GM12801 (cell line): ENCODE data around the gene KCNJ15.

ENCODE experiments used
- TF ChIP-seq, protein P1 (sequence below): IDR thresholded peaks from one replicate; pipeline ENCODE4 v1.5.1; 2011; ENCODE audit warnings: control low read depth; ENCODE audit not compliant: insufficient read length; ENCODE audit errors: extremely low read depth

KCNJ15 gene

DNA sequence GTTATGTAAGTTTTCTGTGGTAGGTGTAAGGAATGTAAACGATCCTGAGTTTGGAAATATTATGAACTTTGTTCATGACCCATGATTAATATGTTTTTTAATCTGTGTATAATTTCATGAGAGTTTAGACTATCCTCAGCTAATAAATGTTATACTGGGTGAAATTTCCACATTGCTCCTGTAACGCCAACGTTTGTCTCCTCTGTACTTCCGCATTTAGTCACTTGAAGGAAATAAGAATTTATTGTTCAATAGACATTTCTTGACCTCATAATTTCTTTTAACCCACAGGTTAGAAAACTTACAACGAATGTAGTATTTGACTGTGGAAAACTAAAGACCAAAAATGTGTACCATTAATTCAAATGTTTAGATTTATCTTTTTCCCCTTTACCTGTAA is 876 bp downstream of the KCNJ15 start:
- TF ChIP-seq, protein P1, sequence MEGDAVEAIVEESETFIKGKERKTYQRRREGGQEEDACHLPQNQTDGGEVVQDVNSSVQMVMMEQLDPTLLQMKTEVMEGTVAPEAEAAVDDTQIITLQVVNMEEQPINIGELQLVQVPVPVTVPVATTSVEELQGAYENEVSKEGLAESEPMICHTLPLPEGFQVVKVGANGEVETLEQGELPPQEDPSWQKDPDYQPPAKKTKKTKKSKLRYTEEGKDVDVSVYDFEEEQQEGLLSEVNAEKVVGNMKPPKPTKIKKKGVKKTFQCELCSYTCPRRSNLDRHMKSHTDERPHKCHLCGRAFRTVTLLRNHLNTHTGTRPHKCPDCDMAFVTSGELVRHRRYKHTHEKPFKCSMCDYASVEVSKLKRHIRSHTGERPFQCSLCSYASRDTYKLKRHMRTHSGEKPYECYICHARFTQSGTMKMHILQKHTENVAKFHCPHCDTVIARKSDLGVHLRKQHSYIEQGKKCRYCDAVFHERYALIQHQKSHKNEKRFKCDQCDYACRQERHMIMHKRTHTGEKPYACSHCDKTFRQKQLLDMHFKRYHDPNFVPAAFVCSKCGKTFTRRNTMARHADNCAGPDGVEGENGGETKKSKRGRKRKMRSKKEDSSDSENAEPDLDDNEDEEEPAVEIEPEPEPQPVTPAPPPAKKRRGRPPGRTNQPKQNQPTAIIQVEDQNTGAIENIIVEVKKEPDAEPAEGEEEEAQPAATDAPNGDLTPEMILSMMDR, result no peak

DNA sequence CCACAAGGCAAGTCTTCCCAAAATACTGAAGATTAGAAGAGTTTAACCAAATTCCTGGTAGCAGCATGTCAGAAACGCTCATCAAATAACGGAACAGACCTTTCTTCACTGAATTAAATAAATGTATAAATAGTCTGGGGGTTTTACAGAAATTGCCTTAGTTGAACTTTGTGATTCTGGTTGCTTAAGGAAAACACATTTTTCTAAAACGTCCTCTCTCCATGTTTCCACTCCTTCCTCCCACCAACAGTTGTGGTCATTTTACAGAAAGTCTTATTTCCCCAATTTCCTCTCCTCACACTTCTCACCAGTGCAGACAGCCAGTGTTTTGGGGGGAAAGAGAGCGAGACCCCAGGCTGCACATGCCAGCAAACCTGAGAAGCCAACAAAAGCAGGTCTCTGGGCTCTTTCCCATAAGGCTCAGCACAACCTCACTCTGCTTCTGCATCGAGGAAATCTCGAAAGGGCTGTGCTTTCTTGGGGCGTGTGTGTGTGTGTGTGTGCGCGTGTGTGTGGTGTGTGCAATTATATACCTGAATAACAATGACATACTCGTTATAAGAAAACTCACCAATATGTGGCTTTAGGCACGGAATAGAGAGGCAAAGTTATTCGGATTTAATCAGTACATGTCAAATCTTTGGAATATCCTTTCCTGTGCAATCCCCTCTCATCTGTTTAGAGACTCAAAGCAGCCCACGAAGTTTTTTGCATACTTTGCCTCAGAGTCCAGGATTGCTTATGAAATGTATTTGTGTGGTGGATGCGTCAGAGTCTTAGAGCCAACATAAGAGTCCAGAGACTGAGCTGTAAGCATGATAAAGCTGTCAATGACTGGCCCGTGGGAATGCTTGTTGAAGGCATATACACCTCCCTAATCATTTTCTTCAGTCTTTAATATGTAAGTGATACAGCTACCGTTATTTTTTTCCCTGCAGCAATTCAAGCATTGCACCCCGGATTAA is 2.0 kb downstream of the KCNJ15 start:
- TF ChIP-seq, protein P1, result no peak

DNA sequence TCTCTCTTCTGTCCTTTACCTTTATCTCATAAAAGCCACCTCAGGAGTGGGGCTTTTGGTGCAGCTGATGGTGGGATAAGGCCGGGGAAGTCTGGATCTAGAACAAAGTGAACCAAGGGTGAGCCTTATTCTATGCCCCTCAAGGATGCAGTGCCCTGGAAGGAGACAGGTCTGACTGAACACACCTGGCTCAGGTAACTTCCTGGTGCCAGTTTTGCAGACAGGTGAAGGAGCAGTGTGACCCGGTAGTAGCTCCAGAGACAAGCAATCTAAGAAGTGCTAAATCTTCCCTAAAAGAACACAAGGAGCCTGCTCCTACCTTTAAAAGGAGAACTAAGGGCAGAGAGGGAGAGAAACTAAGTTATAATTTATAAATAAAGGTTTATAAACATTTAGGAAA is 2.9 kb downstream of the KCNJ15 start:
- TF ChIP-seq, protein P1, result no peak

DNA sequence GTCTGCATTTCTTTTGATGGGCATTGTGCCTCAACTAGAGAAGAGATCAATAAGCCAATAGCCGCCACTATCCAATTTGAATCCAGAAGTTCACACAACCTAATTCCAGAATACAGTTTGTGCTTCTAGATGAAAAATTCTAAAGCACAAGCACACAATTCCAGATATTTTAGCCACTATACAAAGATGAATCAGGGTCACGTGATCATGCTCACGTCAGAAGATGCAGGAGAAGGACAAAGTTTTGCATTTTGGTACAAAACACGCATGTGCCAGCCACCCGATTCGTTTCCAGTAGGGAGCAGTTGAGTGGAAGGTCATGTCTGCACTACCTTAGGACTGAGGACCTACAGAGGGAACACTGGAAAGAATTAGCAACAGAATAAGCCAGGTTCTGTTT is 3.6 kb downstream of the KCNJ15 start:
- TF ChIP-seq, protein P1, result no peak

DNA sequence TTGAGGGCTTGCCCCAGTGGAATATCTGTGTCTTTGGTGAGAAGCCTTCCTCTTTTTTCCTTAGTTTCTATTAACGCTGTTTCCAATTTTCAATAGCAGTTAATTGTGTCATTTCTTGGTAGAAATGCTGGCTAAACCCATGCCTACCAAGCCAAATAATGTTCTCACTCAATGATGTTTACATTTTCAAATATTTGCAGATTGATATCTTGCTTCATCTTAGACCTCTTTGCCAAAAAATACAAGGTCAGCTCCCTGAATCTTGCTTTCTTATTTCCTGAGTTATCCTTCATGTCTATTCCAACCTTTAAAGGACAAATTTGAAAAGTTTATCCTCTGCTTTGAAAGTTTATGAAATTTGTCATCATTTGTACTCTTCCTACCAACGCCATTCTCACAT is 5.1 kb downstream of the KCNJ15 start:
- TF ChIP-seq, protein P1, result no peak

DNA sequence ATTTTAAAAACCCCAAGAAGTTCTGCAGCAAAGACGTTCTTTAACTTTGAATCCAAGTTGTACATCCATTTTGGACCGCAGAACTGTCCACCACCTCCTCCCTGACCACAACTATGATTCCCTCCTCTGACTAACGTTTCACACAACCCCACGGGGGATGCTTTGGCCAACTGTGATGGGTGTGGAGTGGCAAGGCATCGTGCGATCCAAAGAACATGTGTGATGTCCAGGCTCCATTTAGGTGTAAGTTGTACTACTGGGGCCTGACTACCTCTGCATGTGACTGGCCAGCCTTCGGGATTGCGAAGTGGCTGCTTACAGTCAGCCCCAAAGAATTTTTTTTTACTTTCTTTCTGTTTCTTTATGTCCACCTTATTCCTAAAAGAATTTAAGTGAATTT is 6.7 kb downstream of the KCNJ15 start:
- TF ChIP-seq, protein P1, result no peak

DNA sequence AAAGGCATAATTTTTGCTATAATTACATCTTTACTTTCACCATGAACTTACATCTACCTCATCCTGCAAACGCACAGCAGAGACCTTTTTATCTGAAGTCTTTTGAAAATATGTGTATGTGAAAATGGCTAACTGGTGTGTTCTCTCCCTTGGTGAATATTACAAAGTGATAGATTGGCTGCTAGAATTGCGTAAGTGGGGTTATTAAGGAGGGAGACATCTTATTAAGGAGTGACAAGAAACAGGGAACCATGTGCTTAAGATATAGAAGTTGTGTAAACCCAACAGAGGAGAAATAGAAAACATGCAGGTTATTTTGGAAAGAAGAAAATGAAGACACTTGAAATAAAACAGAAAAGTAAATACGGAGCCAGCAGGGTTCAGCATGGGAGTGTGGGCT is 7.8 kb downstream of the KCNJ15 start:
- TF ChIP-seq, protein P1, result no peak
